NB4 (cell line): ENCODE measurements around the gene OSBPL1A.

Experiments used
- MYC ChIP-seq: IDR thresholded peaks from 2 replicates; pipeline ENCODE4 v1.6.1; 2011; ENCODE audit warnings: low read depth, low read length
- POLR2A ChIP-seq: IDR thresholded peaks from 2 replicates; pipeline ENCODE4 v1.6.1; 2011; ENCODE audit warnings: mild to moderate bottlenecking; ENCODE audit not compliant: insufficient read length; ENCODE audit errors: extremely low read depth
- TF ChIP-seq, protein P1 (sequence below): IDR thresholded peaks from one replicate; pipeline ENCODE4 v1.5.1; 2012; ENCODE audit warnings: low read depth, low read length

DNA sequence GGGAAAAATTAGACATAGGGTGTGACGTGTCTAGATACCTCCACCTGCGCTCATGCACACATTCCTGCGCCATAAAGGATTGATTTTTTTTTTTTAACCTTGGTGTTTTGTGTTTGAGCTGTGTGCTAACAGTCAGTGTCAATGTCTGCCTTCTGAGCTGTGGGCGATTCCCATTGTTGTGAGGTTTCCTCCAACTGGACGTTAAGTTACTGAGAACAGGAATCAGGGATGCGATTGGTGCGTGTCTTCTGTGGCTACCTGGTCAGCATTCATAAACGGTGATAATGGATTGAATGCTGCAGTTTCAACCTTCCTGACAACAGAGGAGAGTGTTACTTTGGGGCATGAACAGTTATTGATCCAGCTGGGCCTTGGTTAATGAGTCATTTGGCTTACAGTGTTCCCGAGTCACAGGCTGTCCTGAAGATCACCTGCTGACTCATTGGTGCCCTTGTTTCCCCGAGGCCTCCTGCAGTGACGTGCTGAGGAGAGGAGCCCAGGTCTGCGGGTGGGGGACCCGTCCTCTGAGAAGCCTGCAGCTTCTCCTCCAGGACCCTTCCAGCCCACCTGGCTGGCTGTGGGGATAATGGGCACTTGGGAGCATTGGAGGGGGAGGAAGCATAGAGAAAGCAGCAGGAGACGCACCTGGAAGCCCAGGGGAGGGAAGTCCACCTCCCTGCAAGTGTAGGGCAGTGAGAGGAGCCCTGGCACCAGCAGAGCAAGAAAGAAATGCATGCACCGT is 284.6 kb downstream of the OSBPL1A start:
- TF ChIP-seq, protein P1, sequence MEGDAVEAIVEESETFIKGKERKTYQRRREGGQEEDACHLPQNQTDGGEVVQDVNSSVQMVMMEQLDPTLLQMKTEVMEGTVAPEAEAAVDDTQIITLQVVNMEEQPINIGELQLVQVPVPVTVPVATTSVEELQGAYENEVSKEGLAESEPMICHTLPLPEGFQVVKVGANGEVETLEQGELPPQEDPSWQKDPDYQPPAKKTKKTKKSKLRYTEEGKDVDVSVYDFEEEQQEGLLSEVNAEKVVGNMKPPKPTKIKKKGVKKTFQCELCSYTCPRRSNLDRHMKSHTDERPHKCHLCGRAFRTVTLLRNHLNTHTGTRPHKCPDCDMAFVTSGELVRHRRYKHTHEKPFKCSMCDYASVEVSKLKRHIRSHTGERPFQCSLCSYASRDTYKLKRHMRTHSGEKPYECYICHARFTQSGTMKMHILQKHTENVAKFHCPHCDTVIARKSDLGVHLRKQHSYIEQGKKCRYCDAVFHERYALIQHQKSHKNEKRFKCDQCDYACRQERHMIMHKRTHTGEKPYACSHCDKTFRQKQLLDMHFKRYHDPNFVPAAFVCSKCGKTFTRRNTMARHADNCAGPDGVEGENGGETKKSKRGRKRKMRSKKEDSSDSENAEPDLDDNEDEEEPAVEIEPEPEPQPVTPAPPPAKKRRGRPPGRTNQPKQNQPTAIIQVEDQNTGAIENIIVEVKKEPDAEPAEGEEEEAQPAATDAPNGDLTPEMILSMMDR = no peak
- TF ChIP-seq POLR2A (no peak), MYC (no peak)
